ENCODE results near the gene GSTA1.
"Not testable (repeated sequence)": the region's sequence is repeated elsewhere in the genome, so short reads cannot be mapped to it uniquely, and the experiment has no call there.

The GSTA1 gene

GRCh38 chr6:52809777-52810176, 6.2 kb upstream of the GSTA1 start:
- DNase-seq (ENCODE audit: low read depth in 3 of 3, low spot score in 1 of 3): not testable (repeated sequence)

GRCh38 chr6:52808660-52809059, 5.0 kb upstream of the GSTA1 start:
- DNase-seq (ENCODE audit: low read depth in 3 of 3, low spot score in 1 of 3): no peak

- DNase-seq (ENCODE audit: low read depth in 3 of 3, low spot score in 1 of 3): no peak
These were observed 810 bp downstream of the GSTA1 start for GRCh38 chr6:52802806-52803205.

- DNase-seq (ENCODE audit: low read depth in 3 of 3, low spot score in 1 of 3): no peak
These were observed 2.3 kb downstream of the GSTA1 start for GRCh38 chr6:52801188-52801841.

DNA sequence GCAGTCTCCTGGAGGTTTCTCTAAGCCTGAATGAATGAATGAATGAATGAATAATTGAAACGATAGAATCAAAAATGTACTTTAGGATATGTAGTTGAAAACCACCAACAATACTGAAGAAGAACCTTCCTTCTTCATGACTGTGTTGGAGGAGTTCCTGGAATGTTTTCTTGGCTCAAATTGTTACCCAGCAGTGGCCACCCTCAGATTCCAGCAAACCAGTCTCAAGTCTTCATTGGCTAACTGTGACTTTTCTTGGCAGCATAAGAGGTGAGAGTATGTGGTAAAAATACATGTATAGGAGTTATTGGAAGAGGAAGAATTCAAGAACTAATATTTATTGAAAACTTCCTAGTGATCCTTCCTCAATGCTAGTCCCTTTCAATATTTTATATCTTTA, 4.3 kb downstream of the GSTA1 start:
- not testable (repeated sequence) for DNase-seq (ENCODE audit: low read depth in 3 of 3, low spot score in 1 of 3)

DNA sequence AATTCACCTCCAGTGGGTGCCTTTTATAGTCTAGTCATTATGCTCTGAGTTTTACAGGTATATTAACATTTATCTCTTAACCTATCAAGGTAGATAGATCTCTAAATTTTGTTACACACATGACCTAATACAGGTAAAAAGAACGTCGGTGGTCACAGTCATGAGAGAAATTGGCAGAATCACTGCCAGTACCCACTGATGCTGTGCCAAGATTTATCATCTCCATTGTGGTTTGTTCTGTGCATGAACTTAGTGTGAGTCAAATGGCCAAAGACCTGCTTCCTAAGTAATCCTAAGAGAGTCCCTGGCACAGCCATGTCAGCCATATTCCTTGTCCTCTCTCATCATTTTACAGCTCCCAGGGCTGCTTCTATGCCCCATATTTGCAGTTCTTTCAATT, 9.2 kb downstream of the GSTA1 start:
- not testable (repeated sequence) for DNase-seq (ENCODE audit: low read depth in 3 of 3, low spot score in 1 of 3)

DNA sequence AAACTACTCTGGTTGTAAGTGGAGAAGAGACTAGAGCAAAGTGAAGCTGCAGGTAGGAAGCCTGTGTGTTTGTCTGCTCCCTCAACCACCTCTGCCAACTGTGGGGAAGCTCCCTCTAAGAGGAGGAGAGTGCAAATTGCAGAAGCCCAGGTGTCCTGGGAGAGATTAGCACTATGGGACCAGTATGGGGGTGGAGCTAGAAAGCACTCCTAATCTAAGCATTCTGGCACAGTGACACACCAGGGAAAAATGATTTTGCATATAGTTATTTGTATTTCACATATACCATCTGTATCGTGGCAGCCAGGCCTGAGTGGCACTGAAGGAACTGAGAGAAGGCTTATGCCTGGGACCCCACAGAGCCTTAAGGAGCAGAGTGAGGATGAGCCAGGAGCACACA, 12.8 kb downstream of the GSTA1 start:
- DNase-seq (ENCODE audit: low read depth in 3 of 3, low spot score in 1 of 3): no peak

GRCh38 chr6:52789658-52790057, 14.0 kb downstream of the GSTA1 start:
- not testable (repeated sequence) for DNase-seq (ENCODE audit: low read depth in 3 of 3, low spot score in 1 of 3)

DNA sequence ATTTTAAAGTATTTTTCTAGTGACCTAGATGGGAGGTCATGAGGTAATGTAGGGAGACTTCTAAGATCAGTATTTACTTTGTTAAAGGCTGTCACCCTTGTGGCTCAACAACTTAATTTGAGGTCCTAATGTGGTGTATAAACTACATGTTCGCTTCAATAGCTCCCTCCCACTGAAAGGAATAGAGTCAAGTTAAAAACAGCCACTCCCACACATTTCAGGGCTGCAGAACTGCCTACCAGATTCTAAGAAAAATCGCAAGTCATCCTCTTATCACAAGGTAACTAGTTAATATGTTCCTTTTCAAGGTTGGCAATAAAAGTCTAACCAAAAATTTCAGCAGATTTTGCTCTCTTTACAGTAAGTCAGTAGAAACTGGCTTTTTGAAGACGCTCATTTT, 15.1 kb downstream of the GSTA1 start:
- no peak for DNase-seq (ENCODE audit: low read depth in 3 of 3, low spot score in 1 of 3)

DNA sequence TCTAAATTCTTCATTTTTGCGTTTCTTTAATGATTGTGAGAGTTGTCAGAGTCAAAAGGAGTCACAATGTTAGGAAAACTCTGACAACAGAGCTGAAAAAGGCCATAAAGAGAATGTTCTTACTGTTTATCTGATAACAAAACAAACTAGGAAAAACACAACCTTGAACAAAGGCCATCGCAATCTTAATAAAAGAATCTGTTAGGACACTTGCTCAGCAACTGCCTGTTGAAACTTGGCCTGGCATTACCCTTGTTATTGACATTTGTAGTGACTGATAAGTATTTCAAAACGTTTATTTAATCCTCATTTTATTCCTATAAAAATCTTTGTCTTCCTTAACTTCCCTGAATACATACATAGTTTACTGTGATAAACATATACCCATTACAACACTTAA, 15.7 kb downstream of the GSTA1 start:
- no peak for DNase-seq (ENCODE audit: low read depth in 3 of 3, low spot score in 1 of 3)

GRCh38 chr6:52786249-52786956, 17.2 kb downstream of the GSTA1 start:
- DNase-seq (ENCODE audit: low read depth in 3 of 3, low spot score in 1 of 3): no peak

- not testable (repeated sequence) for DNase-seq (ENCODE audit: low read depth in 3 of 3, low spot score in 1 of 3)
These were observed 20.8 kb downstream of the GSTA1 start for GRCh38 chr6:52782696-52783274.

DNA sequence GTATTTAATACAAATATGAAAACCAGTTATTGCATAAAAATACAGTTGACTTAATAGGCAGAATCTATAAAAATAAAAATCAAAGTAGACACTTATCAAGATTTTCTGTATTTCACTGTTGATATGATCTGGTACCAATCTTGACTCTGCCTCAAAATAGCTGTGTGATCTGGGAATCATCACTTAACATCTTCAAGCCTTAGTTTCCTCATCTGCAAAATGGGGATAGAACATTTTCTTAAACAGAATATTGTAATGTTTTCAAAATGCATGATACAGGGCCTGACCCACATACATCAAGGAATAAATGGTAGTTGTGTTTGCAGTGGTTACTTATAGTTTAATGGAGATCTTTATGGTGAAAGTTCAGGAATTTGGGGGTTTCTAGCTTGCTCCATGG, 21.4 kb downstream of the GSTA1 start:
- not testable (repeated sequence) for DNase-seq (ENCODE audit: low read depth in 3 of 3, low spot score in 1 of 3)

- no peak for DNase-seq (ENCODE audit: low read depth in 3 of 3, low spot score in 1 of 3)
These were observed 24.4 kb downstream of the GSTA1 start for GRCh38 chr6:52779237-52779636.

DNA sequence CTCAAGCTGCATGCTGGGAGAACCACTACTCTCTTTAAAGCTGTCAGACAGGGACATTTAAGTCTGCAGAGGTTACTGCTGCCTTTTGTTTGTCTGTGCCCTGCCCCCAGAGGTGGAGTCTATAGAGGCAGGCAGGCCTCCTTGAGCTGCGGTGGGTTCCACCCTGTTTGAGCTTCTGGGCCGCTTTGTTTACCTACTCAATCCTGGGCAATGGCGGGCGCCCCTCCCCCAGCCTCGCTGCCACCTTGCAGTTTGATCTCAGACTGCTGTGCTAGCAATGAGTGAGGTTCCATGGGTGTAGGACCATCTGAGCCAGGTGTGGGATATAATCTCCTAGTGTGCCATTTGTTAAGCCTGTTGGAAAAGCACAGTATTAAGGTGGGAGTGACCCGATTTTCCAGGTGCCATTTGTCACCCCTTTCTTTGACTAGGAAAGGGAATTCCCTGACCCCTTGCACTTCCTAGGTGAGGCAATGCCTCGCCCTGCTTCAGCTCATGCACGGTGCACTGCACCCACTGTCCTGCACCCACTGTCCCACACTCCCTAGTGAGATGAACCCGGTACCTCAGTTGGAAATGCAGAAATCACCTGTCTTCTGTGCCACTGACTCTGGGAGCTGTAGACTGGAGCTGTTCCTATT, 26.8 kb downstream of the GSTA1 start:
- not testable (repeated sequence) for DNase-seq (ENCODE audit: low read depth in 3 of 3, low spot score in 1 of 3)

GRCh38 chr6:52769399-52769798, 34.2 kb downstream of the GSTA1 start:
- DNase-seq (ENCODE audit: low read depth in 3 of 3, low spot score in 1 of 3): not testable (repeated sequence)

GRCh38 chr6:52767658-52768057, 36.0 kb downstream of the GSTA1 start:
- not testable (repeated sequence) for DNase-seq (ENCODE audit: low read depth in 3 of 3, low spot score in 1 of 3)

GRCh38 chr6:52763322-52763916, 40.2 kb downstream of the GSTA1 start, which contains the start of gene GSTA2:
Gene GSTA2 (minus strand): TSS chr6:52763475. CDS start chr6:52757947, 5,528 bp downstream.
- not testable (repeated sequence) for DNase-seq (ENCODE audit: low read depth in 3 of 3, low spot score in 1 of 3)

DNA sequence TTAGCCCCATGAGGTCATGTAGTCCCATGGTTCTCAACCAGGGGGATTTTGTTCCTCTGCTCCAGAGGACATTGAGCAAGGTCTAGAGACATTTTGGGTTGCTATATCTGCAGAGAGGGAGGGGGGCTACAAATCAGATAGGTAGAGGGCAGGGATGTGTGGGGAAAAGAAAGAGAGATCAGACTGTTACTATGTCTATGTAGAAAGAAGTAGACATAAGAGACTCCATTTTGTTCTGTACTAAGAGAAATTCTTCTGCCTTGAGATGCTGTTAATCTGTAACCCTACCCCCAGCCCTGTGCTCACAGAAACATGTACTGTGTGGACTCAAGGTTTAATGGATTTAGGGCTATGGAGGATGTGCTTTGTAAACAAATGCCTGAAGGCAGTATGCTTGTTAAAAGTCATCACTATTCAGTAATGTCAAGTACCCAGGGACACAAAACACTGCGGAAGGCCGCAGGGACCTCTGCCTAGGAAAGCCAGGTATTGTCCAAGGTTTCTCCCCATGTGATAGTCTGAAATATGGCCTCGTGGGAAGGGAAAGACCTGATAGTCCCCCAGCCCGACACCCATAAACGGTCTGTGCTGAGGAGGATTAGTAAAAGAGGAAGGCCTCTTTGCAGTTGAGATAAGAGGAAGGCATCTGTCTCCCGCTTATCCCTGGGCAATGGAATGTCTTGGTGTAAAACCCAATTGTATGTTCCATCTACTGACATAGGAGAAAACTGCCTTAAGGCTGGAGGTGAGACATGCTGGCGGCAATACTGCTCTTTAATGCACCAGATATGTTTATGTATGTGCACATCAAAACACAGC, 41.7 kb downstream of the GSTA1 start:
- not testable (repeated sequence) for DNase-seq (ENCODE audit: low read depth in 3 of 3, low spot score in 1 of 3)

DNA sequence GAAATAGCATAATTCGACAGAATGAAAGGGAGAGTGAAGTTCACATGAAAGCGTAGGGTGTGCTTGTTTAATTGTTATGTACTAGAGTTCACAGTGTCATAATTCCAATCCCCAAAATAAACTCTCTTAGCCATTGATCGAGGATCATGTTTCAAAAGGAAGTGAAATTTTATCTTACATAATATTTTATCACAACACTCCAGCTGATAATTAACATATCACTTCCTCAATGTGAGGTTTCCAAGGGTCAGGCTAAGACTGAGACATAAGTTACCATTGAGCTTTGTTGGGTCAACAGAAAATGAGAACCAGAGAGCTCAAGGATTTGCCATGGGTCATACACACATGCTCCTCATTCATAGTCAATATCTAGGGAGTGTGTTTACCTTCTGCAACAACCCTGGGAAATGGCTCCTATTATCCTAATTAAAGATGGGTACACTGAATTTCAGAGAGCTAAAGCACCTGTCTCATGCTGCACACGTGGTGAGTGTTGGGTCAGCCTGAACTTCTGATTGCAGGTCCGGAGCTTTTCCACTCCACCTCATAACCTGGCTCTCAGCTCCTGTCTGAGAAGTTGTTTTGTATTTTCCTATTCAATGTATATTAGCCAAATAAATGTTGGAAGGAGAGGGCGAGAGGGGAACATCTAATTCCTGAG, 43.4 kb downstream of the GSTA1 start:
- DNase-seq (ENCODE audit: low read depth in 3 of 3, low spot score in 1 of 3): no peak

Measured in stimulated activated CD4-positive, alpha-beta T cell treated with anti-CD3 and anti-CD28 coated beads, TNF-alpha, amount 100 ng/mL, for 1 hour (primary cell).